HepG2 (cell line): Measurements from ENCODE around the gene ENPP7. TPM values are rescaled to one million over a fixed set of nuclear protein-coding genes. Genes with fewer than 3 reads are reported as not detected.

Experiments used
- ARHGAP35 ChIP-seq: sonication (generic); formaldehyde crosslinking; IDR thresholded peaks from 2 replicates; pipeline ENCODE4 v1.9.0; 2022; ENCODE audit warnings: mild to moderate bottlenecking, inconsistent platforms, moderate library complexity, missing genetic modification reagents, borderline replicate concordance
- EP300 ChIP-seq, 3 experiments: sonication (generic) in 1 of 3; formaldehyde crosslinking in 1 of 3; IDR thresholded peaks; 2 replicates each; pipeline versions ENCODE4 v1.5.1 to v1.6.1; 2011 to 2020; ENCODE audit warnings: low read depth in 2 of 3, low read length in 2 of 3, borderline replicate concordance in 1 of 3, improper control_type of control experiment in 1 of 3, mild to moderate bottlenecking in 1 of 3, missing genetic modification reagents in 1 of 3, moderate library complexity in 1 of 3
- IKZF1 ChIP-seq: fragments of 450-650 bp; IDR thresholded peaks from 2 replicates; pipeline ENCODE4 v1.7.1; 2016
- NFKB2 ChIP-seq: sonication (generic); formaldehyde crosslinking; IDR thresholded peaks from 2 replicates; pipeline ENCODE4 v1.4.0; 2020; ENCODE audit warnings: missing genetic modification reagents, borderline replicate concordance
- POGZ ChIP-seq: sonication (generic); formaldehyde crosslinking; IDR thresholded peaks from 2 replicates; pipeline ENCODE4 v1.4.0; 2020; ENCODE audit warnings: mild to moderate bottlenecking, missing genetic modification reagents
- RAD51 ChIP-seq: fragments of 450-650 bp; IDR thresholded peaks from 2 replicates; pipeline ENCODE4 v1.6.1; 2016; ENCODE audit warnings: borderline replicate concordance
- SUZ12 ChIP-seq: fragments of 150-350 bp; IDR thresholded peaks from 2 replicates; pipeline ENCODE4 v1.6.1; 2014; ENCODE audit warnings: low read depth, low read length
- TBL1XR1 ChIP-seq: fragments of 150-350 bp; IDR thresholded peaks from 2 replicates; pipeline ENCODE4 v1.6.1; 2014; ENCODE audit warnings: borderline replicate concordance, low read length; ENCODE audit not compliant: partially characterized antibody
- TEAD3 ChIP-seq: optimal IDR thresholded peaks from 2 replicates; pipeline ENCODE3; 2016; ENCODE audit warnings: borderline replicate concordance
- ZFP36L1 ChIP-seq: sonication (generic); formaldehyde crosslinking; IDR thresholded peaks from 2 replicates; pipeline ENCODE4 v1.8.0; 2022; ENCODE audit warnings: mild to moderate bottlenecking, missing genetic modification reagents, moderate library complexity
- ZMAT3 ChIP-seq: sonication (generic); formaldehyde crosslinking; conservative IDR thresholded peaks from 2 replicates; pipeline ENCODE4 v1.7.0; 2021; ENCODE audit warnings: missing genetic modification reagents
- ZNF709 ChIP-seq: sonication (generic); formaldehyde crosslinking; IDR thresholded peaks from 2 replicates; pipeline ENCODE4 v1.5.0; 2020; ENCODE audit warnings: mild to moderate bottlenecking, missing genetic modification reagents
- ZNF781 ChIP-seq: sonication (generic); formaldehyde crosslinking; IDR thresholded peaks from 2 replicates; pipeline ENCODE4 v1.5.1; 2020; ENCODE audit warnings: borderline replicate concordance, mild to moderate bottlenecking, missing genetic modification reagents; ENCODE audit errors: not compliant biosample characterization
- polyA plus RNA-seq, 8 experiments: library from polyadenylated mRNA; depleted of rRNA in 3 of 8; stranded (reverse) in 7 of 8; unstranded in 1 of 8; fragments of >200 nt; fragmentation: Illumina TruSeq in 4 of 8; extraction: Trizol in 4 of 8; gene quantifications; 2 replicates each; pipeline versions ENCODE4 v1.2.1 to v1.2.3, GENCODE V29; 2011 to 2016; ENCODE audit warnings: low read depth in 4 of 8, missing spikeins in 1 of 8, mixed read lengths in 1 of 8; ENCODE audit not compliant: insufficient read depth in 1 of 8
- total RNA-seq, 5 experiments: library from RNA; depleted of rRNA; stranded (reverse); fragments of >200 nt; fragmentation: Illumina TruSeq; extraction: Trizol; gene quantifications; 2 replicates each; pipeline ENCODE4 v1.2.3, GENCODE V29; 2016; ENCODE audit warnings: low read depth in 1 of 5
- TF ChIP-seq, protein P1 (sequence below): sonication (generic); formaldehyde crosslinking; IDR thresholded peaks from 2 replicates; pipeline ENCODE4 v1.4.0; 2020; ENCODE audit warnings: missing genetic modification reagents, borderline replicate concordance
- TF ChIP-seq, protein P2 (sequence below): sonication (generic); formaldehyde crosslinking; IDR thresholded peaks from 2 replicates; pipeline ENCODE4 v1.4.0; 2020; ENCODE audit warnings: mild to moderate bottlenecking, missing genetic modification reagents
- TF ChIP-seq, protein P3 (sequence below): sonication (generic); formaldehyde crosslinking; IDR thresholded peaks from 2 replicates; pipeline ENCODE4 v1.4.0; 2020; ENCODE audit warnings: mild to moderate bottlenecking, missing genetic modification reagents
- TF ChIP-seq, protein P4 (sequence below): sonication (generic); formaldehyde crosslinking; IDR thresholded peaks from 2 replicates; pipeline ENCODE4 v1.5.1; 2020; ENCODE audit warnings: missing genetic modification reagents, mild to moderate bottlenecking, borderline replicate concordance
- TF ChIP-seq, protein P5 (sequence below): sonication (generic); formaldehyde crosslinking; IDR thresholded peaks from 2 replicates; pipeline ENCODE4 v1.5.0; 2020; ENCODE audit warnings: missing genetic modification reagents, mild to moderate bottlenecking, borderline replicate concordance
- TF ChIP-seq, protein P6 (sequence below): IDR thresholded peaks from 2 replicates; pipeline ENCODE4 v1.6.1; 2016

ENPP7 gene
- total and polyA plus RNA-seq, 2 of the 13 experiments (the other 11 are each of a cell fraction or from before 2014, with no cell fraction given) = 1.1 to 2.2 TPM

DNA sequence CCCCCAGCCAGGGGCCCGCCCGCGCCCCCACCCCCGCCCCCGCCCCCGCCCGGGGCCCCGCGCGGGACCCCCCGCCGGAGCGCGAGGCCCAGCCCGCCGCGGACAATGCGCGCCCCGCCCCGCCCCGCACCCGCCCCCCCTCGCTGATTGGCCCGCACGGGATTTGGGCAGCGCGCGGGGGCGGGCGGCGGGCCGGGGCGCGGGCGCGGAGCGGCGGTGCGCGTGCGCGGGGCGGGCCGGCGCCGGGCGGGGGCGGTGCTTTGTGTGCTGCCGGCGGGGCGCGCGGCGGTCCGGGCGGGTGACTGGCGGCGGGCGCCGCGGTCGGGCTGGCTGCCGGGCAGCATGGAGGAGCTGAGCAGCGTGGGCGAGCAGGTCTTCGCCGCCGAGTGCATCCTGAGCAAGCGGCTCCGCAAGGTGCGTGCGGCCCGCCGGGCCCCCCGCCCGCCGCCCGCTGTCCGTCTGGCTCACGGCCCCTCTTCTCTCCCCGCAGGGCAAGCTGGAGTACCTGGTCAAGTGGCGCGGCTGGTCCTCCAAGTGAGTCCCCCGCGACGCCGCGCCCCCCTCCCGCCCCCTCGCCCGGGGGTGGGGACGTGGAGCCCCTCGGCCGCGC, 47.3 kb downstream of the ENPP7 start, which contains the start of gene CBX2 (continued):
- TF ChIP-seq EP300 (IDR thresholded peaks at IDR 0.05; ENCODE audit: low read depth in 2 of 2, low read length in 2 of 2) (no peak), EP300 (CRISPR knock-in tag; IDR thresholded peaks at IDR 0.05; ENCODE audit: borderline replicate concordance) (no peak), ZNF781 (CRISPR knock-in tag) (no peak), SUZ12 (no peak), RAD51 (no peak), NFKB2 (no peak), TEAD3 (CRISPR knock-in tag) (no peak), POGZ (CRISPR knock-in tag) (no peak), IKZF1 (no peak), ARHGAP35 (CRISPR knock-in tag) (no peak), ZNF709 (CRISPR knock-in tag) (no peak; the same call in none of the 2 replicates), ZFP36L1 (CRISPR knock-in tag) (no peak), TBL1XR1 (no peak), ZMAT3 (CRISPR knock-in tag) (0 out of 2 replicates have a peak, but pooled peaks have one; percentile 33)
- TF ChIP-seq, protein P1, sequence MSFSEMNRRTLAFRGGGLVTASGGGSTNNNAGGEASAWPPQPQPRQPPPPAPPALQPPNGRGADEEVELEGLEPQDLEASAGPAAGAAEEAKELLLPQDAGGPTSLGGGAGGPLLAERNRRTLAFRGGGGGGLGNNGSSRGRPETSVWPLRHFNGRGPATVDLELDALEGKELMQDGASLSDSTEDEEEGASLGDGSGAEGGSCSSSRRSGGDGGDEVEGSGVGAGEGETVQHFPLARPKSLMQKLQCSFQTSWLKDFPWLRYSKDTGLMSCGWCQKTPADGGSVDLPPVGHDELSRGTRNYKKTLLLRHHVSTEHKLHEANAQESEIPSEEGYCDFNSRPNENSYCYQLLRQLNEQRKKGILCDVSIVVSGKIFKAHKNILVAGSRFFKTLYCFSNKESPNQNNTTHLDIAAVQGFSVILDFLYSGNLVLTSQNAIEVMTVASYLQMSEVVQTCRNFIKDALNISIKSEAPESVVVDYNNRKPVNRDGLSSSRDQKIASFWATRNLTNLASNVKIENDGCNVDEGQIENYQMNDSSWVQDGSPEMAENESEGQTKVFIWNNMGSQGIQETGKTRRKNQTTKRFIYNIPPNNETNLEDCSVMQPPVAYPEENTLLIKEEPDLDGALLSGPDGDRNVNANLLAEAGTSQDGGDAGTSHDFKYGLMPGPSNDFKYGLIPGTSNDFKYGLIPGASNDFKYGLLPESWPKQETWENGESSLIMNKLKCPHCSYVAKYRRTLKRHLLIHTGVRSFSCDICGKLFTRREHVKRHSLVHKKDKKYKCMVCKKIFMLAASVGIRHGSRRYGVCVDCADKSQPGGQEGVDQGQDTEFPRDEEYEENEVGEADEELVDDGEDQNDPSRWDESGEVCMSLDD (CRISPR knock-in tag) = no peak
- TF ChIP-seq, protein P2, sequence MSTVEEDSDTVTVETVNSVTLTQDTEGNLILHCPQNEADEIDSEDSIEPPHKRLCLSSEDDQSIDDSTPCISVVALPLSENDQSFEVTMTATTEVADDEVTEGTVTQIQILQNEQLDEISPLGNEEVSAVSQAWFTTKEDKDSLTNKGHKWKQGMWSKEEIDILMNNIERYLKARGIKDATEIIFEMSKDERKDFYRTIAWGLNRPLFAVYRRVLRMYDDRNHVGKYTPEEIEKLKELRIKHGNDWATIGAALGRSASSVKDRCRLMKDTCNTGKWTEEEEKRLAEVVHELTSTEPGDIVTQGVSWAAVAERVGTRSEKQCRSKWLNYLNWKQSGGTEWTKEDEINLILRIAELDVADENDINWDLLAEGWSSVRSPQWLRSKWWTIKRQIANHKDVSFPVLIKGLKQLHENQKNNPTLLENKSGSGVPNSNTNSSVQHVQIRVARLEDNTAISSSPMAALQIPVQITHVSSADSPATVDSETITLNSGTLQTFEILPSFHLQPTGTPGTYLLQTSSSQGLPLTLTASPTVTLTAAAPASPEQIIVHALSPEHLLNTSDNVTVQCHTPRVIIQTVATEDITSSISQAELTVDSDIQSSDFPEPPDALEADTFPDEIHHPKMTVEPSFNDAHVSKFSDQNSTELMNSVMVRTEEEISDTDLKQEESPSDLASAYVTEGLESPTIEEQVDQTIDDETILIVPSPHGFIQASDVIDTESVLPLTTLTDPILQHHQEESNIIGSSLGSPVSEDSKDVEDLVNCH (CRISPR knock-in tag) = no peak
- TF ChIP-seq, protein P3, sequence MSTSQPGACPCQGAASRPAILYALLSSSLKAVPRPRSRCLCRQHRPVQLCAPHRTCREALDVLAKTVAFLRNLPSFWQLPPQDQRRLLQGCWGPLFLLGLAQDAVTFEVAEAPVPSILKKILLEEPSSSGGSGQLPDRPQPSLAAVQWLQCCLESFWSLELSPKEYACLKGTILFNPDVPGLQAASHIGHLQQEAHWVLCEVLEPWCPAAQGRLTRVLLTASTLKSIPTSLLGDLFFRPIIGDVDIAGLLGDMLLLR = no peak
- TF ChIP-seq, protein P4, sequence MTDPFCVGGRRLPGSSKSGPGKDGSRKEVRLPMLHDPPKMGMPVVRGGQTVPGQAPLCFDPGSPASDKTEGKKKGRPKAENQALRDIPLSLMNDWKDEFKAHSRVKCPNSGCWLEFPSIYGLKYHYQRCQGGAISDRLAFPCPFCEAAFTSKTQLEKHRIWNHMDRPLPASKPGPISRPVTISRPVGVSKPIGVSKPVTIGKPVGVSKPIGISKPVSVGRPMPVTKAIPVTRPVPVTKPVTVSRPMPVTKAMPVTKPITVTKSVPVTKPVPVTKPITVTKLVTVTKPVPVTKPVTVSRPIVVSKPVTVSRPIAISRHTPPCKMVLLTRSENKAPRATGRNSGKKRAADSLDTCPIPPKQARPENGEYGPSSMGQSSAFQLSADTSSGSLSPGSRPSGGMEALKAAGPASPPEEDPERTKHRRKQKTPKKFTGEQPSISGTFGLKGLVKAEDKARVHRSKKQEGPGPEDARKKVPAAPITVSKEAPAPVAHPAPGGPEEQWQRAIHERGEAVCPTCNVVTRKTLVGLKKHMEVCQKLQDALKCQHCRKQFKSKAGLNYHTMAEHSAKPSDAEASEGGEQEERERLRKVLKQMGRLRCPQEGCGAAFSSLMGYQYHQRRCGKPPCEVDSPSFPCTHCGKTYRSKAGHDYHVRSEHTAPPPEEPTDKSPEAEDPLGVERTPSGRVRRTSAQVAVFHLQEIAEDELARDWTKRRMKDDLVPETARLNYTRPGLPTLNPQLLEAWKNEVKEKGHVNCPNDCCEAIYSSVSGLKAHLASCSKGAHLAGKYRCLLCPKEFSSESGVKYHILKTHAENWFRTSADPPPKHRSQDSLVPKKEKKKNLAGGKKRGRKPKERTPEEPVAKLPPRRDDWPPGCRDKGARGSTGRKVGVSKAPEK (CRISPR knock-in tag) = no peak
- TF ChIP-seq, protein P5, sequence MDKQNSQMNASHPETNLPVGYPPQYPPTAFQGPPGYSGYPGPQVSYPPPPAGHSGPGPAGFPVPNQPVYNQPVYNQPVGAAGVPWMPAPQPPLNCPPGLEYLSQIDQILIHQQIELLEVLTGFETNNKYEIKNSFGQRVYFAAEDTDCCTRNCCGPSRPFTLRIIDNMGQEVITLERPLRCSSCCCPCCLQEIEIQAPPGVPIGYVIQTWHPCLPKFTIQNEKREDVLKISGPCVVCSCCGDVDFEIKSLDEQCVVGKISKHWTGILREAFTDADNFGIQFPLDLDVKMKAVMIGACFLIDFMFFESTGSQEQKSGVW = no peak
- TF ChIP-seq, protein P6, sequence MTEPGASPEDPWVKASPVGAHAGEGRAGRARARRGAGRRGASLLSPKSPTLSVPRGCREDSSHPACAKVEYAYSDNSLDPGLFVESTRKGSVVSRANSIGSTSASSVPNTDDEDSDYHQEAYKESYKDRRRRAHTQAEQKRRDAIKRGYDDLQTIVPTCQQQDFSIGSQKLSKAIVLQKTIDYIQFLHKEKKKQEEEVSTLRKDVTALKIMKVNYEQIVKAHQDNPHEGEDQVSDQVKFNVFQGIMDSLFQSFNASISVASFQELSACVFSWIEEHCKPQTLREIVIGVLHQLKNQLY (CRISPR knock-in tag) = no peak
